Liver (tissue), 9 donors: Measurements from ENCODE around the gene PRAME. TPM values are rescaled to one million over a fixed set of nuclear protein-coding genes. Genes with fewer than 3 reads are reported as not detected.
"Not testable (repeated sequence)": the region's sequence is repeated elsewhere in the genome, so short reads cannot be mapped to it uniquely, and the experiment has no call there.

ENCODE experiments used
- DNase-seq: peaks from one replicate; pipeline ENCODE4 v3.0.0-alpha.2; 2017; ENCODE audit warnings: low spot score
- H3K27ac ChIP-seq, 2 donors: one replicate each; pipeline ENCODE4 v1.7.0; 2013; ENCODE audit warnings: inconsistent platforms in 2 of 2, low read length in 2 of 2, control low read depth in 1 of 2, low read depth in 1 of 2, mild to moderate bottlenecking in 1 of 2
- H3K27me3 ChIP-seq, 4 donors: one replicate each; pipeline versions ENCODE4 v1.6.1 to v1.7.0; 2013; ENCODE audit warnings: low read length in 3 of 4, inconsistent platforms in 1 of 4, mild to moderate bottlenecking in 1 of 4, moderate library complexity in 1 of 4; ENCODE audit not compliant: control insufficient read depth in 4 of 4, insufficient read depth in 4 of 4
- H3K36me3 ChIP-seq, 4 donors: one replicate each; pipeline versions ENCODE4 v1.6.1 to v1.7.0; 2013; ENCODE audit warnings: low read length in 3 of 4, mild to moderate bottlenecking in 3 of 4, low read depth in 1 of 4, moderate library complexity in 1 of 4; ENCODE audit not compliant: control insufficient read depth in 4 of 4, insufficient read depth in 3 of 4
- H3K4me1 ChIP-seq, 4 donors: one replicate each; pipeline versions ENCODE4 v1.6.1 to v1.7.0; 2013; ENCODE audit warnings: low read length in 3 of 4, mild to moderate bottlenecking in 3 of 4, moderate library complexity in 1 of 4; ENCODE audit not compliant: control insufficient read depth in 4 of 4, insufficient read depth in 4 of 4
- H3K4me3 ChIP-seq, 3 donors: one replicate each; pipeline versions ENCODE4 v1.6.1 to v1.7.0; 2013; ENCODE audit warnings: low read length in 3 of 3, control low read depth in 1 of 3, low read depth in 1 of 3, mild to moderate bottlenecking in 1 of 3
- H3K9ac ChIP-seq, 2 donors: one replicate each; pipeline ENCODE4 v1.7.0; 2013; ENCODE audit warnings: low read length in 2 of 2, mild to moderate bottlenecking in 2 of 2, moderate library complexity in 2 of 2, control low read depth in 1 of 2, low read depth in 1 of 2
- H3K9me3 ChIP-seq, 4 donors: one replicate each; pipeline versions ENCODE4 v1.6.1 to v1.7.0; 2013; ENCODE audit warnings: low read length in 3 of 4; ENCODE audit not compliant: control insufficient read depth in 4 of 4
- CTCF ChIP-seq: fragments of 150-350 bp; IDR thresholded peaks from 2 replicates; pipeline ENCODE4 v1.5.1; 2017; ENCODE audit warnings: improper control_type of control experiment, low read depth, low read length; ENCODE audit not compliant: missing input control
- EGR1 ChIP-seq, 2 donors: IDR thresholded peaks; 2 replicates each; pipeline ENCODE4 v1.6.1; 2016 to 2018; ENCODE audit warnings: antibody characterized with exemption in 2 of 2, low read depth in 2 of 2
- FOXA1 ChIP-seq: IDR thresholded peaks from 2 replicates; pipeline ENCODE4 v1.6.1; 2016; ENCODE audit warnings: antibody characterized with exemption
- FOXA2 ChIP-seq: IDR thresholded peaks from 2 replicates; pipeline ENCODE4 v1.6.1; 2016; ENCODE audit warnings: antibody characterized with exemption
- GABPA ChIP-seq, 2 donors: IDR thresholded peaks in 1 of 2; conservative IDR thresholded peaks in 1 of 2; 2 replicates each; pipeline ENCODE4 v1.6.1; 2016; ENCODE audit warnings: antibody characterized with exemption in 2 of 2, mild to moderate bottlenecking in 1 of 2, moderate library complexity in 1 of 2
- HNF4A ChIP-seq, 2 donors: conservative IDR thresholded peaks; 2 replicates each; pipeline ENCODE4 v1.6.1; 2016; ENCODE audit warnings: antibody characterized with exemption in 2 of 2, mild to moderate bottlenecking in 2 of 2
- HNF4G ChIP-seq: IDR thresholded peaks from 2 replicates; pipeline ENCODE4 v1.6.1; 2016; ENCODE audit warnings: antibody characterized with exemption
- NR2F2 ChIP-seq: IDR thresholded peaks from 2 replicates; pipeline ENCODE4 v1.6.1; 2016; ENCODE audit warnings: antibody characterized with exemption
- RXRA ChIP-seq, 2 donors: IDR thresholded peaks; 2 replicates each; pipeline ENCODE4 v1.6.1; 2017 to 2018; ENCODE audit warnings: antibody characterized with exemption in 2 of 2, mild to moderate bottlenecking in 1 of 2
- TAF1 ChIP-seq: conservative IDR thresholded peaks from 2 replicates; pipeline ENCODE4 v1.6.1; 2016; ENCODE audit warnings: antibody characterized with exemption, mild to moderate bottlenecking
- YY1 ChIP-seq: IDR thresholded peaks from 2 replicates; pipeline ENCODE4 v1.6.1; 2016; ENCODE audit warnings: antibody characterized with exemption, mild to moderate bottlenecking
- ZBTB33 ChIP-seq: IDR thresholded peaks from 2 replicates; pipeline ENCODE4 v1.6.1; 2016; ENCODE audit warnings: antibody characterized with exemption
- WGBS: extraction: QIAGEN DNeasy Blood & Tissue Kit; methylation state at CpG from one replicate; pipeline ENCODE4 v1.1.7; 2013; 5-methylcytosine and 5-hydroxymethylcytosine counted together
- polyA plus RNA-seq, 2 donors: library from polyadenylated mRNA; stranded (reverse) in 1 of 2; unstranded in 1 of 2; fragments of 200-250 nt in 1 of 2; fragments of >200 nt in 1 of 2; fragmentation: Nextera tagmentation in 1 of 2; extraction: Ambion mirVana in 1 of 2; gene quantifications; one replicate each; pipeline versions ENCODE4 v1.2.1 to v1.2.3, GENCODE V29; 2013 to 2015
- total RNA-seq, 2 donors: library from RNA; depleted of rRNA; stranded (reverse); fragments of >200 nt; gene quantifications; one replicate each; pipeline ENCODE4 v1.2.3, GENCODE V29; 2014
- TF ChIP-seq, protein P1 (sequence below): IDR thresholded peaks from 2 replicates; pipeline ENCODE4 v1.6.1; 2016; ENCODE audit warnings: antibody characterized with exemption
- donor health status: healthy.
- donor health status: healthy.
- donor health status: healthy.
- donor health status: healthy.
- donor health status: healthy.

Gene PRAME
- total and polyA plus RNA-seq, 4 donors, result not detected

DNA sequence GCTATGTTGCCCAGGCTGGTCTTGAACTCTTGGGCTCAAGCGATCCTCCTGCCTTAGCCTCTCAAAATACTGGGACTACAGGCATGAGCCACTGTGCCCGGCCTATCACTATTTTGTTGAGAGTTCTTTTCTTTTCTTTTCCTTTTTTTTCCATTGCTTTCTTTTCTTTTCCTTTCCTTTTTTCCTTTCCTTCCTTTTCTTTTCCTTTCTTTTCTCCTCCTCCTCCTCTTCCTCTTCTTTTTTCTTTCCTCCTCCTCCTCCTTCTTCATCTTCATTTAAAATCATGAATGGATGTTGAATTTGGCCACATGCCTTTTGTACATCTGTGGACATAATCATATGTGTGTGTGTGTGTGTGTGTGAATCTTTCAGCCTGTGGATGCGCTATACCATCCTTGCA lies 25.7 kb upstream of the PRAME start:
- TF ChIP-seq FOXA2, result no peak
- no peak for TF ChIP-seq RXRA (IDR thresholded peaks at IDR 0.05)
- TF ChIP-seq NR2F2, result no peak
- TF ChIP-seq ZBTB33, result no peak
- TF ChIP-seq, protein P1, sequence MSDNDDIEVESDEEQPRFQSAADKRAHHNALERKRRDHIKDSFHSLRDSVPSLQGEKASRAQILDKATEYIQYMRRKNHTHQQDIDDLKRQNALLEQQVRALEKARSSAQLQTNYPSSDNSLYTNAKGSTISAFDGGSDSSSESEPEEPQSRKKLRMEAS, result no peak
- TF ChIP-seq FOXA1, result no peak
- no peak for TF ChIP-seq HNF4A (conservative IDR thresholded peaks at IDR 0.05)
- TF ChIP-seq CTCF, result no peak

DNA sequence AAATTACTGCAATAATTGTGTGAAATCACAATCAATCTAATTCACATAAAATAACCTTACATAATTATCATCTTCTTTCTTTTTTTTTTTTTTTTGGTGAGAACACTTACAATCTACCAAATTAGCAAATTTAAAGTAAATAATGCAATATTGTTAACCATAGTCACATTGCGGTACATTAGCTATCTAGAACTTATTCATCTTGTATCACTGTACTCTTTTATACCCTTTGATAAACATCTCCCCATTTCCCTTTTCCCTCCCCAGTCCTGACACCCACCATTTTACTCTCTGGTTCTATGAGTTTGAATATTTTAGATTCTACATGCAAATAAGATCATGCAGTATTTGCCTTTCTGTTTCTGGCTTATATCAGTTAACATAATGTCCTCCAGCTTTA lies 24.0 kb upstream of the PRAME start:
- TF ChIP-seq RXRA (IDR thresholded peaks at IDR 0.05) (no peak), GABPA (IDR thresholded peaks at IDR 0.05 in 1 of 2, conservative IDR thresholded peaks at IDR 0.05 in 1 of 2) (no peak), YY1 (no peak), ZBTB33 (no peak), CTCF (no peak), NR2F2 (no peak), TAF1 (no peak), HNF4G (no peak), EGR1 (IDR thresholded peaks at IDR 0.05; ENCODE audit: low read depth in 2 of 2) (no peak)
- TF ChIP-seq, protein P1, result no peak
- 97% methylated on average over 1 of the region's 1 CpG for WGBS
- Histone ChIP-seq H3K36me3 (no peaks in the 10 kb centered on the region), H3K27me3 (no peaks in the 10 kb centered on the region), H3K4me1 (no peaks in the 10 kb centered on the region), H3K27ac (no peak overlapping the region), H3K9me3 (no peaks in the 10 kb centered on the region), H3K4me3 (no peak overlapping the region), H3K9ac (no peak overlapping the region)
- DNase-seq, result no peak

More for the DNA sequence above, 25.7 kb upstream of the PRAME start:
- Histone ChIP-seq H3K27ac (no peak overlapping the region), H3K36me3 (no peaks in the 10 kb centered on the region), H3K4me3 (no peak overlapping the region), H3K9me3 (no peaks in the 10 kb centered on the region), H3K4me1 (no peaks in the 10 kb centered on the region), H3K9ac (no peak overlapping the region), H3K27me3 (no peaks in the 10 kb centered on the region)
- no peak for DNase-seq
- WGBS, result 82% methylated on average over 3 of the region's 3 CpGs

- not testable (repeated sequence) for H3K4me1 ChIP-seq, H3K9ac ChIP-seq, H3K27ac ChIP-seq, H3K27me3 ChIP-seq, DNase-seq, H3K36me3 ChIP-seq, H3K4me3 ChIP-seq, H3K9me3 ChIP-seq
- WGBS, result 85% methylated on average over 13 of the region's 13 CpGs
These were observed 22.5 kb upstream of the PRAME start for GRCh38 chr22:22581524-22581923.
